ENCODE results near the gene FCHO1.
"Not testable (repeated sequence)": the region's sequence is repeated elsewhere in the genome, so short reads cannot be mapped to it uniquely, and the experiment has no call there.

Gene FCHO1

GRCh38 chr19:17794412-17794730, 43.1 kb downstream of the FCHO1 start:
- no peak for DNase-seq (ENCODE audit: low read depth in 2 of 2)

GRCh38 chr19:17794731-17795494, 43.6 kb downstream of the FCHO1 start, which contains the start of gene B3GNT3:
Gene B3GNT3 (plus strand): TSS chr19:17795138. CDS start chr19:17807808, 12,670 bp downstream.
- DNase-seq (ENCODE audit: low read depth in 2 of 2): no peak

- DNase-seq (ENCODE audit: low read depth in 2 of 2): no peak
These were observed 44.2 kb downstream of the FCHO1 start for GRCh38 chr19:17795495-17795856.

GRCh38 chr19:17796013-17796837, 44.9 kb downstream of the FCHO1 start:
- no peak for DNase-seq (ENCODE audit: low read depth in 2 of 2)

GRCh38 chr19:17796838-17797423, 45.7 kb downstream of the FCHO1 start:
- no peak for DNase-seq (ENCODE audit: low read depth in 2 of 2)

GRCh38 chr19:17797424-17798201, 46.3 kb downstream of the FCHO1 start:
- peak; percentile 66 to 73 for DNase-seq (ENCODE audit: low read depth in 2 of 2)

- DNase-seq (ENCODE audit: low read depth in 2 of 2): not testable (repeated sequence)
These were observed 47.3 kb downstream of the FCHO1 start for GRCh38 chr19:17798599-17798998.

GRCh38 chr19:17802137-17802858, 51.0 kb downstream of the FCHO1 start:
- no peak for DNase-seq (ENCODE audit: low read depth in 2 of 2)

GRCh38 chr19:17803264-17803896, 52.1 kb downstream of the FCHO1 start:
- no peak for DNase-seq (ENCODE audit: low read depth in 2 of 2)

- no peak for DNase-seq (ENCODE audit: low read depth in 2 of 2)
These were observed 54.1 kb downstream of the FCHO1 start for GRCh38 chr19:17805427-17805826.

GRCh38 chr19:17806945-17807344, 55.7 kb downstream of the FCHO1 start:
- DNase-seq (ENCODE audit: low read depth in 2 of 2): no peak

- DNase-seq (ENCODE audit: low read depth in 2 of 2): no peak
These were observed 56.5 kb downstream of the FCHO1 start for GRCh38 chr19:17807731-17808316.

- DNase-seq (ENCODE audit: low read depth in 2 of 2): no peak
These were observed 59.8 kb downstream of the FCHO1 start for GRCh38 chr19:17811103-17811502.

- no peak for DNase-seq (ENCODE audit: low read depth in 2 of 2)
These were observed 60.4 kb downstream of the FCHO1 start for GRCh38 chr19:17811681-17812080.

- DNase-seq (ENCODE audit: low read depth in 2 of 2): no peak
These were observed 60.8 kb downstream of the FCHO1 start for GRCh38 chr19:17812099-17812498.

- DNase-seq (ENCODE audit: low read depth in 2 of 2): no peak
These were observed 66.5 kb downstream of the FCHO1 start for GRCh38 chr19:17817668-17818363.

GRCh38 chr19:17821190-17821589, 69.9 kb downstream of the FCHO1 start, which contains the start of gene INSL3:
Gene INSL3 (minus strand): TSS chr19:17821519. CDS start chr19:17821506, 13 bp downstream.
- DNase-seq (ENCODE audit: low read depth in 2 of 2): no peak

GRCh38 chr19:17824339-17824738, 73.1 kb downstream of the FCHO1 start:
- no peak for DNase-seq (ENCODE audit: low read depth in 2 of 2)

- no peak for DNase-seq (ENCODE audit: low read depth in 2 of 2)
These were observed 75.3 kb downstream of the FCHO1 start for GRCh38 chr19:17826508-17827056.

All from stimulated activated CD4-positive, alpha-beta T cell treated with anti-CD3 and anti-CD28 coated beads, Interleukin-15, amount 100 ng/mL, for 48 hours (primary cell).